HCEC 1CT (cell line): ENCODE results near the gene PRM3.

Source experiments
- DNase-seq: peaks from one replicate; pipeline ENCODE4 v3.0.0-alpha.2; 2017

The PRM3 gene

DNA sequence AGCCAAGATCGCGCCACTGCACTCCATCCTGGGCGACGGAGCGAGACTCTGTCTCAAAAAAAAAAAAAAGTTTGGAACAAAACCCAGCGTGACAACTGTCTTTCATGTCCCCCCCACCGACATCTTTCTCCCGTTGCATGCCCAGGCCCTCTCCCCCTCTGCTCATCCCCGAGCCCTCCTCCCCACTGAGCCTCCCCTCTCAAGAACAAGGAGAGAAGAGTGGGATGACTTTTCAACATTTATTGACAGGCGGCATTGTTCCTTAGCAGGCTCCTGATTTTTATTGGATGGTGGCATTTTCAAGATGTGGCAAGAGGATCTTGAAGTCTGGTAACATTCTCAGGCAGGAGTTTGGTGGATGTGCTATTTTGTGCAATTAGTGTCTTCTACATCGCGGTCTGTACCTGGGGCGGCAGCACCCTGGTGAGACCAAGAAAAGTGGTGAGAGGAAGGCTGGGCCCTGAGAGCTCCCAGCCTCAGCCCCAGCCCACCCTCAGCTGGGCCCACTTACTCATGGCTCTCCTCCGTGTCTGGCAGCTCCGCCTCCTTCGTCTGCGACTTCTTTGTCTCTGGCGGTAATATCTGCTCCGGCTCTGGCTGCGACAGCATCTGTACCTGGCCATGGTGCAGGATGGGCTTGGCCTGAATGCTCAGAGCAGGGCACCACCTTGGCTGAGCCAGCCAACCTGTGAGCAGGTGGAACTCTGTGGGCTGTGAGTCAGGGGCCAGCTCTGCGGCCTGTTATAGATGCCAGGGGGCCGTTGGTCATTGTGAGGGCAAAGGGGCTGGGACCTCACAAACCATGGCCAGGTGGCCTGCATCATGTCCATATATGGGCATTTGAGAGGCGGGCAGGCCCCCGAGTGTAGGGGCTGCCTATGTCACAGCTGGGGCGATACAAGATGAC lies 7.4 kb upstream of the PRM3 start, which contains the start of gene PRM1:
TSS of gene PRM1 (minus strand) at position 715 of the 907 bp plus-strand sequence. CDS start at position 623, 92 bp downstream.
- DNase-seq, result no peak

DNA sequence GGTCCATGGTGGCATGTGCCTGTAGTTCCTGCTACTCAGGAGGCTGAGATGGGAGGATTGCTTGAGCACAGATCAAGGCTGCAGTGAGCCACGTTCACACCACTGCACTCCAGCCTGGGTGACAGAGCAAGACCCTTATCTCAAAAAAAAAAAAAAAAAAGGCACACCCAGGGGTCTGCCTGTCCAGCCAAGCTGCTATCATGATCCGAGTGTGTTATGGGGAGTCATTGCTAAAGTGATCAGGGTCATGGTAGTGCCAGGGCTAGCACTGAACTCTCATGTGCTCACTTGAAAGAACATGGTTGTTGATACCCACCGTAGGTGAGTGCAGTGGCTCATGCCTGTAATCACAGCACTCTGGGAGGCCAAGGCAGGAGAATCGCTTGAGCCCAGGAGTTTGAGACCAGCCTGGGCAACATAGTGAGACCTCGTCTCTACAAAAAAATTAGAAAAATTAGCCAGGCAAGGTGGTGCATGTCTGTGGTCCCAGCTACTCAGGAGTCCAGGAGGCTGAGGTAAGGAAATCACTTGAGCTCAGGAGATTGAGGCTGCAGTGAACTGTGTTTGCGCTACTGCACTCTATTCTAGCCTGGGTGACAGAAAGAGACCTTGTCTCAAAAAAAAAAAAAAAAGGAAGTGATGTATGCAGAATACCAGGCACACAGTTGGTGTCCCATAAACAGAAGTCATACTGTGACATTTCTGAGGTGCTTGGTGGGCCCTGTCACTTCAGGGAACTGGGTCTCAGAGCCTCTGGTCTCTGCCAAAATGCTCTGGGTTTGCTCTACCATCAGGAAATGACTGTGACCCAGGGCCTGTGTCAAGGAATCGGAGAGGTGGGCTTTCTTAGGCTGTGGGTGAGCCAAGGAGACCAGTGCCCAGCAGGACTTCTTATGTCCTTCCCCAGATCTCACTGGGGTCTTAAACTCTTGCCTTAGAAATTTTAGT lies 5.5 kb upstream of the PRM3 start:
- DNase-seq, result no peak

GRCh38 chr16:11277607-11278337 lies 4.3 kb upstream of the PRM3 start:
- no peak for DNase-seq

DNA sequence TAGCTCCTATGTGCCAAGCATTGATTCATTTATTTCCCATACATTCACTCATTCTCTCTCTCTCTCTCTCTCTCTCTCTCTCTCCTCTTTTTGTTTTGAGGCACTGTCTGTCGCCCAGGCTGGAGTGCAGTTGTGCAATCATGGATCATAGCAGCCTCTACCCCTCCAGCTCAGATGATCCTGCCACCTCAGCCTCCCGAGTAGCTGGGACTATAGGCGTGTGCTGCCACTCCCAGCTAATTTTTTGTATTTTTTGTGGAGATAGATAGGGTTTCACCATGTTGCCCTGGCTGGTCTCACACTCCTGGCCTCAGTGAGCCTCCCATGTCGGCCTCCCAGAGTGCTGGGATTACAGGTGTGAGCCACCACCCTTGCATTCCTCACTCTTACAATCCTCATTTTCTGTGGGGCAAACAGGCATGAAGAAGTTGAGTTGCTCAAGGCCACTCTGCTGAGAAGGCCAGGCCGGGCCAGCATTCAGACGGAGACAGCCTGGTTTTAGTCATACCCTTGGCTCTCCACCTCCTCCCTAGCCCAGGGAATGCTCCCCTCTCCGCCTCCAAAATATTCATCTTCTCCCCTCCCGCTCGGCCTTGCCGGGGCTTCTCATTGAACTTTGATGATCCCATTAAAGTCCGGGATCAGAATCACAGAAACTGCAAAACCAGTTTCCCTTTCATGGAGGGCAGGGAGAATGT lies 3.6 kb upstream of the PRM3 start:
- DNase-seq, result no peak

DNA sequence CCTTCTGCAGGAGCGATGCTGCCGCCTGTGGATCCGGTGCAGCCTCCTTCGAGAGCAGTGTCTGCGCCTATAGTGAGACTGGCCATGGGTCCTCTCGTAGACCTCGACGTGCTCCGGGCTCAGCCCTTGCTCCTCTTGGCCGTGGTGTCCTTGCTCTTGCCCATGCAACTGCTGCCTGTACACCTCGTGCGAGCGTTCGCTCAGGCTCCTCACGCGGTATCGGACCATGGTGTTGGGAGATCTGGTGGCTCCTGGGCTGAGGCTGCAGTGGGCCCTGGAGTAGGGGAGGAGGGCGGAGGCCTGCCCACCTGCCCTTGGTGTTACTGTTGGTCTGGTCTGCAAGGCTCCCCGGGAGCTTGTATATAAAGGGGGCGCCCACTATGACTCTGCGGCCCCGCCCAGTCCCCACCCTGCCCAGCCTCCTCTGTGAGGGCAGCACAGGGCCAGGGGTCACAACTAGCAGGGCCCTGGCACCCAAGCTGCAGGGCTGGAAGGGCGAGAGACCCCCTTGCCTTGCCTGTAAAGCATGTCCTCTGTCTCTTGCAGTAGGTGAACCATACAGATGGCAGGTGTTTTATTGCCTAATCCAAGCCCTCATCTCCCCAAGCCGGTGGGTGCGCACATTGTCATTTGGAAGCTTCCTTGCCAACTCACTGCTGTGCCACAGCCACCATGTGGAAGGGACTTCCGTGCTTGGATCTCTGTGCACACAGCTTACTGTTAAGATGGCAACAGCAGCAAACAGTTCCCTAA lies 2.9 kb upstream of the PRM3 start, which contains the start of gene PRM2:
TSS of gene PRM2 (minus strand) at position 338 of the 753 bp plus-strand sequence. CDS start at position 228, 110 bp downstream.
- no peak for DNase-seq

- DNase-seq, result no peak
Measured at GRCh38 chr16:11274964-11275363, 1.5 kb upstream of the PRM3 start.

- DNase-seq, result no peak
Measured at GRCh38 chr16:11273721-11274324, 394 bp upstream of the PRM3 start.

DNA sequence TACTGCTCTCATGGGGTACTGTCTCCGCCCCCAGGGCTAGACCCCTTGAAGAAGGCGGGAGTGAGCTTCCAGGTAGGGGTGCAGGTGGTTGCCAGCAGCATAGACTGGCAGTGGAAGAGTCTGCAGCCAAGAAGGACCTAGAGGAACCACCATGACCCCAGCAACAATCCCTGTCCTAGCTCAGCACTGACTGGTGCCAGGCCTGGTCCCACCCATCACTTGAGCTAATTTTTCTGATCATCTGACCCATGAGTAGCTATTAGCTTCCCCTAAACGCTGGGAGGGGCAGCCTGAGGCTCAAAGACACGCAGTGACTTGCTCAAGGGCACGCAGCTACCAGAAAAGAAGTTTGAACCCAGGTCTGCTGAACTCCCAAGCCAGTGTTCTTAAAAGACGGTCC lies 945 bp downstream of the PRM3 start:
- no peak for DNase-seq

- no peak for DNase-seq
Measured at GRCh38 chr16:11271610-11272009, 1.8 kb downstream of the PRM3 start.

- no peak for DNase-seq
Measured at GRCh38 chr16:11270602-11271162, 2.7 kb downstream of the PRM3 start.

- DNase-seq, result no peak
Measured at GRCh38 chr16:11268921-11269375, 4.5 kb downstream of the PRM3 start, which contains the start of gene TNP2. TNP2 (minus strand) TSS chr16:11269325; CDS start chr16:11269262, 63 bp downstream.

GRCh38 chr16:11265124-11265523 lies 8.3 kb downstream of the PRM3 start:
- no peak for DNase-seq

DNA sequence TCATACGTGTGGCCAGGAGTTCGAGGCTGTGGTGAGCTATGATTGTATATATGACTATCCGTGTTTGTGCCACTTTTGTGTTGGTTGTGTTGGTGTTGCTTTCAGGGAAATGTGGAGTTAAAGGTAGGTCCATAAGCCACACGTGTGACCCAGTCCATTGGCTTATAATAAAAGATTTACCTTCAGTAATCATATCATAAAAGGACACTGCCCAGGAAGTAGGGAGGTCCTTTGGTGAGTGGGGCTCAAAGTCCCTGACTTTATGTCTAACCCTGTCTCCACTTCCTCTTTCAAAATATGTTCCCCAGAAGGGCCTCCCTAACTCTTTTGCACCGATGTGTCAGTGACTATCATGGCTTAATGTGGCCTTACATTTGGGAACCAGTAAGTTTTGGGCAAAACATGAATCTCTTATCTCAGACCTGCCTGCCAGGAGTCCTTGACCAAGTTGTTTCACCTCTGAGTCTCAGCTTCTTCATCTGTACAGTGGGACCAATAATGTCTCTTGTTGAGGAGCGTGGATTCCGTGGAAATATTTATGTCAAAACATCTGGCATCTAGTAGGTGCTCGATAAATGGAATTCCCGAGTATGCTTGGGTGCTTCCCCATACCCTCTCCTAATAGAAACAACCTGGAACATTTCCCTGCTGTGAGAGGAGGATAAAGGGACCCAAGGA lies 9.1 kb downstream of the PRM3 start:
- DNase-seq, result no peak

- DNase-seq, result no peak
Measured at GRCh38 chr16:11263737-11264136, 9.7 kb downstream of the PRM3 start.

GRCh38 chr16:11262915-11263314 lies 10.5 kb downstream of the PRM3 start:
- DNase-seq, result no peak

DNA sequence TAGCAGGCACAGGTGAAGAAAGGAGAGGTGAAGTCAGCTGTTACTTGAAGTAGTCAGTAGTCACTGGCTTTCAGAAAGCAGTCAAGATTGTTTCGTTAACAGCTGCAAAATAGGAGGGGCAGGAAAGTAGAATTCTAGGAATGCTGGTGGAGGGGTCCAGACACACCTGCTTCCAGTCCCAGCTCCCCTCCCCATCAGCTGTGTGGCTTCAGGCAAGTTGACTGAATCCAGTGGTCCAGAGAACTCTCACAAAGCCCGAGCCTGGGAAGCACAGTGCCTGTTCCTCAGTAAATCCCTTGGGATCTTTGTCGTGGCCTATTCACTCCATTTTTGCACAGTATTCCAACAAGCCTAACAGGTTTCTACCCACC lies 12.8 kb downstream of the PRM3 start:
- no peak for DNase-seq

DNA sequence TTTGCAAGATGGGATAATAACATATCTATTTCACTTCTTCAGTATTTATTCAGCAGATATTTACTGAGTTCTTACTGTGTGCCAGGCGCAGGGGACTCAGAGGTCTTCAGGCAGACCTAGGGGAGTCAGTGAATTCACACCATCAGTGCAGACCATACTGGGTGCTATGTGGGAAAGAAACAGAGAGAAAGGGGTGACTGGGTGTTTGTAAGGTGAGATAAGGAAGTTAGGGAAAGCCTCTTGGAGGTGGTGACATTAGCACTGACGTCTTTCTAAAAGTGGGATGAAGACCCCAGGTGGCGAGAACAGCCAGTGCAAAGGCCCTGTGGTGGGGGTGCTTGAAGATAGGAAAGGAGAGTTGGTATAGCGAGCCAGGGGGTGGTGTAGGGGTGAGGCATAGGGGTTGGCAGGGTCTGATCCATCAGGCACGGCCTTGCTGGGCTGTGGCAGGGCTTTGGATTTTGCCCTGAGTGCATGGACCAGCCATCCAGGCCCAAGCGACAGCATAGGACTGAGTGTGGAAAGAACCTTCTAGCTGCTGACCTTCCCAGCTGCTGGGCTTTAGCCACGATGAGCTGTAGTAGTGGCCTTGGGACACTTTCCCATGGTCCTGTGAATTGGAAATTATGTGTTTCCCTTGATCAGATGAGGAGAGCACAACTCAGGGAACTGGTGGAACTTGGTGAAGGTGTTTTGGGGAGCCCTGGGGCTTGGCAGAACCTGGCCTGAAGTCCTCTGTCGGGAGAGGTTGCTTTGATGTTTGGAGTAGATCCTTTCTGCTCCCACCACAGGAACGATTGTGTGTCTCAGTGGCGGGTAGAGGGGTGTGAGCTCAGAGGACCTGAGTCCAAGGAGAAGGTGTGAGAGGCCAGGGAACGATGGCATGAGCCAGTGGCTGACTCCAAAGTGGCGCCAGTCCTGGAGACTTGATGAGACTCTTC lies 13.5 kb downstream of the PRM3 start:
- no peak for DNase-seq
